GM21717 (cell line): Measurements from ENCODE around the gene DBNDD1.
"Not testable (repeated sequence)": the region's sequence is repeated elsewhere in the genome, so short reads cannot be mapped to it uniquely, and the experiment has no call there.

Experiments used
- ATAC-seq: cut with Tn5 transposase; IDR thresholded peaks from one replicate; pipeline ENCODE4 v1.9.1; 2021; ENCODE audit warnings: mild to moderate bottlenecking, moderate library complexity; ENCODE audit not compliant: unreplicated experiment

Gene DBNDD1

GRCh38 chr16:90012991-90013745 lies 6.1 kb downstream of the DBNDD1 start:
- no peak for ATAC-seq

DNA sequence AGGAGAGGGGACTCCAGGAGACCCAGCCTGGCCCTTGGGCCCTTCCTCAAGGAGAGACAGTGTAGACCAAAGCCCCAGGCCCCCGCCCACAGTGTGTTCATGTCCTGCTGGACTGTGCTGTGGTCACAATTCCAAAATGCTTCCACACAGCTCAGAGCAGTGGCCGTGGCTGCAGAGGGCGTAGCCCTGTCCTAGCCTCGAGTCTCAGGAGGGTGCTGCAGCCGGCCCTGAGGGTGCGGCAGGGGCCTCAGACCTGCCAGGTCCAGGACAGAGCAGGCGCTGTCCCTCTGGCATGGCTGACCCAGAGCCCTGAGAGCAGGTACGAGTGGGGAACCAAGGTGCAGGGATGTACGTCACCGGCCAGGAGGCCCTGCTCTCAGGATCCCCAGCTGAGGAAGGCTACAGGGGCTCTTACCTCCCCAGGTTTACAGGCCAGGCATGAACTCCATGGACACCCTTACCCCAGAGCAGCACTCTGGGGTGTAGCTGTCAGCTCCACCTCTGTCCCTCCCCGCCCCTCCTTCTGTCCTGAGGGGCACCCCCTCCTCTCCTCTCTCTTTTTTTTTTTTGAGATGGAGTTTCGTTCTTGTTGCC lies 7.3 kb downstream of the DBNDD1 start:
- no peak for ATAC-seq

DNA sequence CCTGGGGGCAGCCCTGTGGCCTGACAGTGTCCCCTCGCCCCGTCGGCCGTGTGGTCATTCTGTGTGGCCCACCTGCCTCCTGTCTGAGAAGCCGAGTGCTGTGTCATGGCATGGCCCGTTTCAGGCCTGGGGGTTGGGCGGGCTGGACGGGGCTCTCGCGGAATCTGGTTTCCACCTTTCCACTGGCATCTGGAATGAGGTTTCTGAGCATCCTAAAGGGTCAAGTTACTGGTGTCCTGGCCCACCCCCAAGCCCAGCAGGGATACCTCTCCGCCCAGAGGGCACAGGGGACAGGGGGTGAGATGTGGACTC lies 7.8 kb downstream of the DBNDD1 start:
- no peak for ATAC-seq

GRCh38 chr16:90010676-90011507 lies 8.4 kb downstream of the DBNDD1 start:
- no peak for ATAC-seq

DNA sequence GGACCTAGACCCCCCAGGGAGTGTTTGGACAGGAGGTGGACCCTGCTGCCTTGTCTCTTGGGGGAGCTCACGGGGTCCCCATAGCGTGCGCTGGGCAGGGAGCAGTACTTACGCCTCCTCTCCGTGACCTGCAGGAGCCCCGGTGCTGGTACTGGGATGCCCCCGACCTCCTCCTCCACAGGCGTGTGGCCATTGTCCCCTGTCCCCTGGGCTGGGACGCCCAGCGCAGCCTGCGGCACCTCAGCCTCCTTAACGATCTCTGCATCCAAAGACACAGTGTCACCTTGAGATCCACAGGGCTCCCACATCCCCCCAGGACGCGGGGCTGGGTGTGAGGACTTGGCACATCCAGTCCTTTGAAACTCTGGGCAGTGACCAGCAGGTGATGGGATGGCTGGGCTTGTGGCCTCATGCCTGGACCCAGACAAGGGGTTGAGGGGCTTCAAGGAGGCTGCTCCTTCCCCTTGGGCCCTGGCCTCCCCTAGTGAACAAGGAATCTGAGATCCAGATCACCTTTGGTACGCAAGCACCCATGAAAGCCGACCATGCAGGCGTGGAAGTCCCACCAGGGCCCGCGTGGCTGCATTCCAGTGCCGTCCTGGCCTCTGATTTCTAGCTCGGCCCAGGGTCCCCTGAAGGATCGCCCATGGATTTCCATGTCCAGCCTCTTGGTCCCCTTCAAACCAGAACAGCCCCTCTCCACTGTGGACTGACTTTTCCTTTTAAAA lies 9.9 kb downstream of the DBNDD1 start:
- no peak for ATAC-seq

DNA sequence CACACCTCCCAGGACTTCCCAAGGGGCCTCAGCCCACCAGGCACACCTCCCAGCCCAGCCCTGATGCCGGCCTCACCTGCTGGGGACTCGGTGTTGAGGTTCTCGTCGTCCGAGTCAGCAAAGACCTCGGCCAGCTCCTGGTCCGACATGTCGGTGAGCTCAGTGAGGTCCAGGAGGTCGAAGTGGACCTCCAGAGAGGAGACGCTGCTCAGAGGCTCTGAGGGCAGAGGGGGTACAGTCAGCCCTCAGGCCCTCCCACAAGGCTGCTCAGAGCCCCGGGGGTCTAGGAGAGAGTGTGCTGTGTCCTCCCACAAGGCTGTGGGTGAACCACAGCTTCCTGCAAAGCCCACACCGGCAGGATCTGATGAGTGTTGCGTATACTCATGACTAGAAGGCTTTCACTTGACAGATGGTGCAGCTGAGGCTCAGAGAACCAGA lies 10.5 kb downstream of the DBNDD1 start:
- ATAC-seq: no peak

- not testable (repeated sequence) for ATAC-seq
Observed at GRCh38 chr16:90007635-90008234, 11.5 kb downstream of the DBNDD1 start.

- ATAC-seq: no peak
Observed at GRCh38 chr16:90007015-90007414, 12.2 kb downstream of the DBNDD1 start.

GRCh38 chr16:90005956-90006663 lies 13.1 kb downstream of the DBNDD1 start:
- ATAC-seq: no peak

- ATAC-seq: no peak
Observed at GRCh38 chr16:90004577-90004976, 14.7 kb downstream of the DBNDD1 start.

GRCh38 chr16:90002759-90003158 lies 16.5 kb downstream of the DBNDD1 start:
- ATAC-seq: no peak

- ATAC-seq: no peak
Observed at GRCh38 chr16:90001761-90002503, 17.3 kb downstream of the DBNDD1 start.

GRCh38 chr16:90000733-90001427 lies 18.4 kb downstream of the DBNDD1 start:
- no peak for ATAC-seq

DNA sequence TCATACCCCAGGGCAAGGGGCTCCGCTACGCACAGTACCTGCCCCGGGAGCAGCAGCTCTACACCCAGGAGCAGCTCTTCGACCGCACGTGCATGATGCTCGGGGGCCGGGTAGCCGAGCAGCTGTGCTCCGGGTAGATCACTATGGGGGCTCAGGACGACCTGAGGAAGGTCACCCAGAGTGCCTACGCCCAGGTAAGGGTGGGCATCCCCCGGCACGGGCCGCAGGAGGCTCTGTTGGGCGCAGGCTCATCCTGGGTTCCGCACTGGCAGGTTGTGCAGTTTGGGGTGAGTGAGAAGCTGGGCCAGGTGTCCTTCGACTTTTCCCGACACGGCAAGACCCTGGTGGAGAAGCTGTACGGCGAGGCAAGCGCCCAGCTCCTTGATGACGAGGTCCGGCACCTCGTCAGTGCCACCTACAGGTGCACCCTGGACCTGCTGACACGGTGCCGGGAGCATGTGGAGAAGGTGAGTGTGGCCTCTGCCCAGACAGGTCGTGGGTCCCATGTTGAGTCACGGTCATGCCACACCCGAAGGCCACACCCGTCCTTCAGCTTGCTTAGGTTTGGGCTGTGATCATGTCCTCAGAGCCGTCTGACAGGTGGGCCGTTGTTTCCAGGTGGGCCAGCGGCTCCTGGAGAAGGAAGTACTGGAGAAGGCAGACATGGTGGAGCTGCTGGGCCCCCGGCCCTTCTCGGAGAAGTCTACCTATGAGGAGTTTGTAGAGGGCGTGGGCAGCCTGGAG lies 19.3 kb downstream of the DBNDD1 start:
- no peak for ATAC-seq

- ATAC-seq: no peak
Observed at GRCh38 chr16:89996178-89996489, 23.1 kb downstream of the DBNDD1 start.

DNA sequence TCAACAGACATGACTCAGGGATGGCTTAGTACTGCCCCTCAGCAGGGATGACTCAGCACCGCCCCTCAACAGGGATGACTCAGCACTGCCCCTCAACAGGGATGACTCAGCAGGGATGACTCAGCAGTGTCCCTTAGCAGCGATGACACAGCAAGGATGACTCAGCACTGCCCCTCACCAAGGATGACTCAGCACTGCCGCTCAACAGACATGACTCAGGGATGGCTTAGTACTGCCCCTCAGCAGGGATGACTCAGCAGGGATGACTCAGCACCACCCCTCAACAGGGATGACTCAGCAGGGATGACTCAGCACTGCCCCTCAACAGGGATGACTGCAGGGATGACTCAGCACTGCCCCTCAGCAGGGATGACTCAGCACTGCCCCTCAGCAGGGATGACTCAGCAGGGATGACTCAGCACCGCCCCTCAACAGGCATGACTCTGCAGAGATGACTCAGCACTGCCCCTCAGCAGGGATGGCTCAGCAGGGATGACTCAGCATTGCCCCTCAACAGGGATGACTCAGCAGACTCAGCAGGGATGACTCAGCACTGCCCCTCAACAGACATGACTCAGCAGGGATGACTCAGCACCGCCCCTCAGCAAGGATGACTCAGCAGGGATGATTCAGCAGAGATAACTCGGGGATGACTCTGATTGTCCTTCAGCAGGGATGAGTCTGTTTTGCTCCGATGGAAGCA lies 23.6 kb downstream of the DBNDD1 start:
- not testable (repeated sequence) for ATAC-seq

GRCh38 chr16:89994721-89995474 lies 24.4 kb downstream of the DBNDD1 start:
- not testable (repeated sequence) for ATAC-seq
